HepG2 (cell line): Measurements from ENCODE around the gene CAST. TPM values are rescaled to one million over a fixed set of nuclear protein-coding genes. Genes with fewer than 3 reads are reported as not detected.
A peak's percentile ranks its signal among the peaks of the same experiment; 100 is the strongest.

Source experiments
- FOXA3 ChIP-seq: IDR thresholded peaks from 2 replicates; pipeline ENCODE4 v1.6.1; 2016; ENCODE audit warnings: missing genetic modification reagents, missing compliant biosample characterization
- NCOA2 ChIP-seq: sonication (generic); formaldehyde crosslinking; IDR thresholded peaks from 2 replicates; pipeline ENCODE4 v1.8.0; 2022; ENCODE audit warnings: inconsistent platforms
- ONECUT2 ChIP-seq: sonication (generic); formaldehyde crosslinking; IDR thresholded peaks from 2 replicates; pipeline ENCODE4 v1.4.0; 2020; ENCODE audit warnings: missing genetic modification reagents
- PITX1 ChIP-seq: sonication (generic); formaldehyde crosslinking; IDR thresholded peaks from 2 replicates; pipeline ENCODE4 v1.5.1; 2020; ENCODE audit warnings: mild to moderate bottlenecking, missing genetic modification reagents
- RARA ChIP-seq: IDR thresholded peaks from 2 replicates; pipeline ENCODE4 v1.6.1; 2016; ENCODE audit warnings: missing genetic modification reagents, missing compliant biosample characterization
- TEAD3 ChIP-seq: optimal IDR thresholded peaks from 2 replicates; pipeline ENCODE3; 2016; ENCODE audit warnings: borderline replicate concordance
- ZNF572 ChIP-seq: sonication (generic); formaldehyde crosslinking; IDR thresholded peaks from 2 replicates; pipeline ENCODE4 v1.5.1; 2020; ENCODE audit warnings: mild to moderate bottlenecking, missing genetic modification reagents
- ZNF850 ChIP-seq: sonication (generic); formaldehyde crosslinking; conservative IDR thresholded peaks from 2 replicates; pipeline ENCODE4 v1.9.0; 2021; ENCODE audit warnings: mild to moderate bottlenecking, missing genetic modification reagents
- polyA plus RNA-seq, 8 experiments: library from polyadenylated mRNA; depleted of rRNA in 3 of 8; stranded (reverse) in 7 of 8; unstranded in 1 of 8; fragments of >200 nt; fragmentation: Illumina TruSeq in 4 of 8; extraction: Trizol in 4 of 8; gene quantifications; 2 replicates each; pipeline versions ENCODE4 v1.2.1 to v1.2.3, GENCODE V29; 2011 to 2016; ENCODE audit warnings: low read depth in 4 of 8, missing spikeins in 1 of 8, mixed read lengths in 1 of 8; ENCODE audit not compliant: insufficient read depth in 1 of 8
- total RNA-seq, 5 experiments: library from RNA; depleted of rRNA; stranded (reverse); fragments of >200 nt; fragmentation: Illumina TruSeq; extraction: Trizol; gene quantifications; 2 replicates each; pipeline ENCODE4 v1.2.3, GENCODE V29; 2016; ENCODE audit warnings: low read depth in 1 of 5
- TF ChIP-seq, protein P1 (sequence below): sonication (generic); formaldehyde crosslinking; IDR thresholded peaks from 2 replicates; pipeline ENCODE4 v1.5.0; 2020; ENCODE audit warnings: mild to moderate bottlenecking, missing genetic modification reagents, borderline replicate concordance
- TF ChIP-seq, protein P2 (sequence below): sonication (generic); formaldehyde crosslinking; IDR thresholded peaks from 2 replicates; pipeline ENCODE4 v1.4.0; 2020; ENCODE audit warnings: mild to moderate bottlenecking, missing genetic modification reagents
- TF ChIP-seq, protein P3 (sequence below): sonication (generic); formaldehyde crosslinking; IDR thresholded peaks from 2 replicates; pipeline ENCODE4 v1.4.0; 2020; ENCODE audit warnings: mild to moderate bottlenecking, missing genetic modification reagents, borderline replicate concordance
- TF ChIP-seq, protein P4 (sequence below): sonication (generic); formaldehyde crosslinking; IDR thresholded peaks from 2 replicates; pipeline ENCODE4 v1.9.0; 2021; ENCODE audit warnings: missing genetic modification reagents, borderline replicate concordance
- TF ChIP-seq, protein P5 (sequence below): IDR thresholded peaks from 2 replicates; pipeline ENCODE4 v1.6.1; 2016; ENCODE audit warnings: control low read depth

The CAST gene
- total and polyA plus RNA-seq, 2 of the 13 experiments (the other 11 are each of a cell fraction or from before 2014, with no cell fraction given), result 42.1 to 67.6 TPM

DNA sequence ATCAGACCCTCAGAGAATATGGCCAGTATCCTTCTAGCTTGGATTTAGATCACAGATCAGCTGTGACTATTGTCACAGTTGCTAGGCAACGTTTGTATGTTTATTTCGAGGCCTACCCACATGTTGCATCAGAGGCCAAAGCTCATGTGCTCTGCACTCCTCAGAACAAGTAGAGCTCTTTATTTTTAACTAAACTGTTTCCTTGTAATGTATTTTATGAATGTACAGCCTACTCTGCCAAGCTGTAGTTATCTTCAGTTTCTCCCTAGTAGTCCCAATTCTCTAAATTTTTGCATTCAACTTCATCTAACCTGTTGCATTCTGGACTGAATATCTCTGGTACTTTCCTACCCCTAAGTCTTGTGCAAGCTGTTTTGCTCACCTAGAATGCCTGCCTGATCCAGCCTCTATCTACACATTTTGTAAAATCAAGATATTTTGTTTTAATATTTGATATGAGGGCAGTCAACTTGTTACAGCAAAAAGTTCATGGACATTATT, 52.8 kb downstream of the CAST start (continued):
- TF ChIP-seq, protein P1, sequence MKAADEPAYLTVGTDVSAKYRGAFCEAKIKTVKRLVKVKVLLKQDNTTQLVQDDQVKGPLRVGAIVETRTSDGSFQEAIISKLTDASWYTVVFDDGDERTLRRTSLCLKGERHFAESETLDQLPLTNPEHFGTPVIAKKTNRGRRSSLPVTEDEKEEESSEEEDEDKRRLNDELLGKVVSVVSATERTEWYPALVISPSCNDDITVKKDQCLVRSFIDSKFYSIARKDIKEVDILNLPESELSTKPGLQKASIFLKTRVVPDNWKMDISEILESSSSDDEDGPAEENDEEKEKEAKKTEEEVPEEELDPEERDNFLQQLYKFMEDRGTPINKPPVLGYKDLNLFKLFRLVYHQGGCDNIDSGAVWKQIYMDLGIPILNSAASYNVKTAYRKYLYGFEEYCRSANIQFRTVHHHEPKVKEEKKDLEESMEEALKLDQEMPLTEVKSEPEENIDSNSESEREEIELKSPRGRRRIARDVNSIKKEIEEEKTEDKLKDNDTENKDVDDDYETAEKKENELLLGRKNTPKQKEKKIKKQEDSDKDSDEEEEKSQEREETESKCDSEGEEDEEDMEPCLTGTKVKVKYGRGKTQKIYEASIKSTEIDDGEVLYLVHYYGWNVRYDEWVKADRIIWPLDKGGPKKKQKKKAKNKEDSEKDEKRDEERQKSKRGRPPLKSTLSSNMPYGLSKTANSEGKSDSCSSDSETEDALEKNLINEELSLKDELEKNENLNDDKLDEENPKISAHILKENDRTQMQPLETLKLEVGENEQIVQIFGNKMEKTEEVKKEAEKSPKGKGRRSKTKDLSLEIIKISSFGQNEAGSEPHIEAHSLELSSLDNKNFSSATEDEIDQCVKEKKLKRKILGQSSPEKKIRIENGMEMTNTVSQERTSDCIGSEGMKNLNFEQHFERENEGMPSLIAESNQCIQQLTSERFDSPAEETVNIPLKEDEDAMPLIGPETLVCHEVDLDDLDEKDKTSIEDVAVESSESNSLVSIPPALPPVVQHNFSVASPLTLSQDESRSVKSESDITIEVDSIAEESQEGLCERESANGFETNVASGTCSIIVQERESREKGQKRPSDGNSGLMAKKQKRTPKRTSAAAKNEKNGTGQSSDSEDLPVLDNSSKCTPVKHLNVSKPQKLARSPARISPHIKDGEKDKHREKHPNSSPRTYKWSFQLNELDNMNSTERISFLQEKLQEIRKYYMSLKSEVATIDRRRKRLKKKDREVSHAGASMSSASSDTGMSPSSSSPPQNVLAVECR, result peak; percentile 87
- TF ChIP-seq TEAD3 (CRISPR knock-in tag), result peak; percentile 69
- peak; percentile 83 for TF ChIP-seq FOXA3 (CRISPR knock-in tag)
- no peak for TF ChIP-seq ZNF572 (CRISPR knock-in tag)
- TF ChIP-seq NCOA2, result peak; percentile 71
- TF ChIP-seq ZNF850 (CRISPR knock-in tag), result no peak
- TF ChIP-seq, protein P2, sequence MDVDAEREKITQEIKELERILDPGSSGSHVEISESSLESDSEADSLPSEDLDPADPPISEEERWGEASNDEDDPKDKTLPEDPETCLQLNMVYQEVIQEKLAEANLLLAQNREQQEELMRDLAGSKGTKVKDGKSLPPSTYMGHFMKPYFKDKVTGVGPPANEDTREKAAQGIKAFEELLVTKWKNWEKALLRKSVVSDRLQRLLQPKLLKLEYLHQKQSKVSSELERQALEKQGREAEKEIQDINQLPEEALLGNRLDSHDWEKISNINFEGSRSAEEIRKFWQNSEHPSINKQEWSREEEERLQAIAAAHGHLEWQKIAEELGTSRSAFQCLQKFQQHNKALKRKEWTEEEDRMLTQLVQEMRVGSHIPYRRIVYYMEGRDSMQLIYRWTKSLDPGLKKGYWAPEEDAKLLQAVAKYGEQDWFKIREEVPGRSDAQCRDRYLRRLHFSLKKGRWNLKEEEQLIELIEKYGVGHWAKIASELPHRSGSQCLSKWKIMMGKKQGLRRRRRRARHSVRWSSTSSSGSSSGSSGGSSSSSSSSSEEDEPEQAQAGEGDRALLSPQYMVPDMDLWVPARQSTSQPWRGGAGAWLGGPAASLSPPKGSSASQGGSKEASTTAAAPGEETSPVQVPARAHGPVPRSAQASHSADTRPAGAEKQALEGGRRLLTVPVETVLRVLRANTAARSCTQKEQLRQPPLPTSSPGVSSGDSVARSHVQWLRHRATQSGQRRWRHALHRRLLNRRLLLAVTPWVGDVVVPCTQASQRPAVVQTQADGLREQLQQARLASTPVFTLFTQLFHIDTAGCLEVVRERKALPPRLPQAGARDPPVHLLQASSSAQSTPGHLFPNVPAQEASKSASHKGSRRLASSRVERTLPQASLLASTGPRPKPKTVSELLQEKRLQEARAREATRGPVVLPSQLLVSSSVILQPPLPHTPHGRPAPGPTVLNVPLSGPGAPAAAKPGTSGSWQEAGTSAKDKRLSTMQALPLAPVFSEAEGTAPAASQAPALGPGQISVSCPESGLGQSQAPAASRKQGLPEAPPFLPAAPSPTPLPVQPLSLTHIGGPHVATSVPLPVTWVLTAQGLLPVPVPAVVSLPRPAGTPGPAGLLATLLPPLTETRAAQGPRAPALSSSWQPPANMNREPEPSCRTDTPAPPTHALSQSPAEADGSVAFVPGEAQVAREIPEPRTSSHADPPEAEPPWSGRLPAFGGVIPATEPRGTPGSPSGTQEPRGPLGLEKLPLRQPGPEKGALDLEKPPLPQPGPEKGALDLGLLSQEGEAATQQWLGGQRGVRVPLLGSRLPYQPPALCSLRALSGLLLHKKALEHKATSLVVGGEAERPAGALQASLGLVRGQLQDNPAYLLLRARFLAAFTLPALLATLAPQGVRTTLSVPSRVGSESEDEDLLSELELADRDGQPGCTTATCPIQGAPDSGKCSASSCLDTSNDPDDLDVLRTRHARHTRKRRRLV (CRISPR knock-in tag), result no peak
- TF ChIP-seq, protein P3, sequence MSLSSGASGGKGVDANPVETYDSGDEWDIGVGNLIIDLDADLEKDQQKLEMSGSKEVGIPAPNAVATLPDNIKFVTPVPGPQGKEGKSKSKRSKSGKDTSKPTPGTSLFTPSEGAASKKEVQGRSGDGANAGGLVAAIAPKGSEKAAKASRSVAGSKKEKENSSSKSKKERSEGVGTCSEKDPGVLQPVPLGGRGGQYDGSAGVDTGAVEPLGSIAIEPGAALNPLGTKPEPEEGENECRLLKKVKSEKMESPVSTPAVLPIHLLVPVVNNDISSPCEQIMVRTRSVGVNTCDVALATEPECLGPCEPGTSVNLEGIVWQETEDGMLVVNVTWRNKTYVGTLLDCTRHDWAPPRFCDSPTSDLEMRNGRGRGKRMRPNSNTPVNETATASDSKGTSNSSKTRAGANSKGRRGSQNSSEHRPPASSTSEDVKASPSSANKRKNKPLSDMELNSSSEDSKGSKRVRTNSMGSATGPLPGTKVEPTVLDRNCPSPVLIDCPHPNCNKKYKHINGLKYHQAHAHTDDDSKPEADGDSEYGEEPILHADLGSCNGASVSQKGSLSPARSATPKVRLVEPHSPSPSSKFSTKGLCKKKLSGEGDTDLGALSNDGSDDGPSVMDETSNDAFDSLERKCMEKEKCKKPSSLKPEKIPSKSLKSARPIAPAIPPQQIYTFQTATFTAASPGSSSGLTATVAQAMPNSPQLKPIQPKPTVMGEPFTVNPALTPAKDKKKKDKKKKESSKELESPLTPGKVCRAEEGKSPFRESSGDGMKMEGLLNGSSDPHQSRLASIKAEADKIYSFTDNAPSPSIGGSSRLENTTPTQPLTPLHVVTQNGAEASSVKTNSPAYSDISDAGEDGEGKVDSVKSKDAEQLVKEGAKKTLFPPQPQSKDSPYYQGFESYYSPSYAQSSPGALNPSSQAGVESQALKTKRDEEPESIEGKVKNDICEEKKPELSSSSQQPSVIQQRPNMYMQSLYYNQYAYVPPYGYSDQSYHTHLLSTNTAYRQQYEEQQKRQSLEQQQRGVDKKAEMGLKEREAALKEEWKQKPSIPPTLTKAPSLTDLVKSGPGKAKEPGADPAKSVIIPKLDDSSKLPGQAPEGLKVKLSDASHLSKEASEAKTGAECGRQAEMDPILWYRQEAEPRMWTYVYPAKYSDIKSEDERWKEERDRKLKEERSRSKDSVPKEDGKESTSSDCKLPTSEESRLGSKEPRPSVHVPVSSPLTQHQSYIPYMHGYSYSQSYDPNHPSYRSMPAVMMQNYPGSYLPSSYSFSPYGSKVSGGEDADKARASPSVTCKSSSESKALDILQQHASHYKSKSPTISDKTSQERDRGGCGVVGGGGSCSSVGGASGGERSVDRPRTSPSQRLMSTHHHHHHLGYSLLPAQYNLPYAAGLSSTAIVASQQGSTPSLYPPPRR, result 0 out of 2 replicates have a peak, but pooled peaks have one; percentile 49
- TF ChIP-seq RARA, result peak; percentile 26; the same call in 1 of the 2 replicates
- no peak for TF ChIP-seq ONECUT2 (CRISPR knock-in tag)
- TF ChIP-seq, protein P4, sequence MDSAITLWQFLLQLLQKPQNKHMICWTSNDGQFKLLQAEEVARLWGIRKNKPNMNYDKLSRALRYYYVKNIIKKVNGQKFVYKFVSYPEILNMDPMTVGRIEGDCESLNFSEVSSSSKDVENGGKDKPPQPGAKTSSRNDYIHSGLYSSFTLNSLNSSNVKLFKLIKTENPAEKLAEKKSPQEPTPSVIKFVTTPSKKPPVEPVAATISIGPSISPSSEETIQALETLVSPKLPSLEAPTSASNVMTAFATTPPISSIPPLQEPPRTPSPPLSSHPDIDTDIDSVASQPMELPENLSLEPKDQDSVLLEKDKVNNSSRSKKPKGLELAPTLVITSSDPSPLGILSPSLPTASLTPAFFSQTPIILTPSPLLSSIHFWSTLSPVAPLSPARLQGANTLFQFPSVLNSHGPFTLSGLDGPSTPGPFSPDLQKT (CRISPR knock-in tag), result no peak
- peak; percentile 69 for TF ChIP-seq PITX1 (CRISPR knock-in tag)
- TF ChIP-seq, protein P5, sequence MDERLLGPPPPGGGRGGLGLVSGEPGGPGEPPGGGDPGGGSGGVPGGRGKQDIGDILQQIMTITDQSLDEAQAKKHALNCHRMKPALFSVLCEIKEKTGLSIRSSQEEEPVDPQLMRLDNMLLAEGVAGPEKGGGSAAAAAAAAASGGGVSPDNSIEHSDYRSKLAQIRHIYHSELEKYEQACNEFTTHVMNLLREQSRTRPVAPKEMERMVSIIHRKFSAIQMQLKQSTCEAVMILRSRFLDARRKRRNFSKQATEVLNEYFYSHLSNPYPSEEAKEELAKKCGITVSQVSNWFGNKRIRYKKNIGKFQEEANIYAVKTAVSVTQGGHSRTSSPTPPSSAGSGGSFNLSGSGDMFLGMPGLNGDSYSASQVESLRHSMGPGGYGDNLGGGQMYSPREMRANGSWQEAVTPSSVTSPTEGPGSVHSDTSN, result no peak
